UCSD-AML1 (cell line): ENCODE data around the gene LDLRAD4.
"Not testable (repeated sequence)": the region's sequence is repeated elsewhere in the genome, so short reads cannot be mapped to it uniquely, and the experiment has no call there.

ENCODE experiments used
- DNase-seq: peaks from one replicate; lab custom pipeline; 2025; ENCODE audit not compliant: unreplicated experiment; lab: John Stamatoyannopoulos, UW

The LDLRAD4 gene

GRCh38 chr18:13245481-13246000 lies 27.0 kb downstream of the LDLRAD4 start:
- no peak for DNase-seq

GRCh38 chr18:13246121-13246520 lies 27.6 kb downstream of the LDLRAD4 start:
- no peak for DNase-seq

- no peak for DNase-seq
These were observed 28.0 kb downstream of the LDLRAD4 start for GRCh38 chr18:13246591-13246990.

GRCh38 chr18:13247506-13247905 lies 28.9 kb downstream of the LDLRAD4 start:
- DNase-seq = no peak

GRCh38 chr18:13252686-13253410 lies 34.3 kb downstream of the LDLRAD4 start:
- DNase-seq = no peak

GRCh38 chr18:13253786-13254688 lies 35.5 kb downstream of the LDLRAD4 start:
- DNase-seq = no peak

GRCh38 chr18:13254971-13255927 lies 36.7 kb downstream of the LDLRAD4 start:
- DNase-seq = no peak

- no peak for DNase-seq
These were observed 38.1 kb downstream of the LDLRAD4 start for GRCh38 chr18:13256444-13257305.

GRCh38 chr18:13257361-13257980 lies 38.9 kb downstream of the LDLRAD4 start:
- no peak for DNase-seq

- DNase-seq = no peak
These were observed 40.4 kb downstream of the LDLRAD4 start for GRCh38 chr18:13258921-13259320.

- no peak for DNase-seq
These were observed 41.1 kb downstream of the LDLRAD4 start for GRCh38 chr18:13259701-13260100.

GRCh38 chr18:13260197-13260934 lies 41.8 kb downstream of the LDLRAD4 start:
- DNase-seq = no peak

- no peak for DNase-seq
These were observed 42.5 kb downstream of the LDLRAD4 start for GRCh38 chr18:13260935-13261640.

- DNase-seq = no peak
These were observed 43.2 kb downstream of the LDLRAD4 start for GRCh38 chr18:13261661-13262357.

- DNase-seq = not testable (repeated sequence)
These were observed 43.8 kb downstream of the LDLRAD4 start for GRCh38 chr18:13262358-13262680.

- DNase-seq = no peak
These were observed 44.5 kb downstream of the LDLRAD4 start for GRCh38 chr18:13262839-13263691.
